Measurements from ENCODE around the gene CCDC88B. TPM values are rescaled to one million over a fixed set of nuclear protein-coding genes. Genes with fewer than 3 reads are reported as not detected.

The CCDC88B gene
- total and polyA plus RNA-seq, 4 donors: 13.6 to 56.8 (median 43.4) TPM

DNA sequence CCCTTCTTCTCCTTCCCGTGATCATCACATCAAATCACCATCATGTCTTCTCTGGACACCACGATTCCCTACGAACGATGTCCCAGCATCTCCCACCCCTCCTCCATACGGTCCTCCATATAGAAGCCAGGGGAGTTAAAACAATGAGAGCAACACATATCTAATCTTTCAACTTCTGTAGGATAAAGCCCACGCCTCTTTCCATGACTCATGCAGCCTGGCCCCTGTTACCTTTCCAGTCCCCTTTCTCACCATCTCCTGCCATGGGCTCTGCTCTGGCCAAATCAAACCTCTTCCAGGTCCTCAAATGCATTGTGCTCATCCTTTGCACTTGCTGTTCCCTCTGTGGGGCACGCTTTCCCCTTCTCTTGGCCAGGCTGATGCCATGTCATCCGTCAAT lies 42.6 kb downstream of the CCDC88B start:
- no peak for TF ChIP-seq CTCF (IDR thresholded peaks at IDR 0.05; ENCODE audit: control extremely low read depth, extremely low read depth)
- DNase-seq (no peak), ATAC-seq (ENCODE audit: insufficient read depth, low FRiP score) (no peak)
- H3K36me3 ChIP-seq (ENCODE audit: control insufficient read depth in 4 of 4, insufficient read depth in 4 of 4, low read length in 4 of 4): no peaks in the 10 kb centered on the region
- no peak overlapping the region for H3K4me3 ChIP-seq
- peaks cover 0 to 10% (median 3%) of the 10 kb centered on the region in 3 donors for H3K27me3 ChIP-seq (ENCODE audit: control insufficient read depth in 3 of 3, insufficient read depth in 3 of 3, low read length in 2 of 3)
- H3K27ac ChIP-seq (ENCODE audit: low read depth in 1 of 2, low read length in 1 of 2): no peak overlapping the region
- no peaks in the 10 kb centered on the region for H3K9me3 ChIP-seq (ENCODE audit: control insufficient read depth in 4 of 4, insufficient read depth in 3 of 4, low read length in 3 of 4)
- WGBS, 2 donors: 79 to 88% methylated on average over 8 of the region's 8 CpGs
- no peaks in the 10 kb centered on the region for H3K4me1 ChIP-seq (ENCODE audit: control insufficient read depth in 5 of 5, insufficient read depth in 5 of 5, low read length in 5 of 5)
- H3K9ac ChIP-seq (ENCODE audit: insufficient read depth in 1 of 2, low read length in 2 of 2): no peak overlapping the region

DNA sequence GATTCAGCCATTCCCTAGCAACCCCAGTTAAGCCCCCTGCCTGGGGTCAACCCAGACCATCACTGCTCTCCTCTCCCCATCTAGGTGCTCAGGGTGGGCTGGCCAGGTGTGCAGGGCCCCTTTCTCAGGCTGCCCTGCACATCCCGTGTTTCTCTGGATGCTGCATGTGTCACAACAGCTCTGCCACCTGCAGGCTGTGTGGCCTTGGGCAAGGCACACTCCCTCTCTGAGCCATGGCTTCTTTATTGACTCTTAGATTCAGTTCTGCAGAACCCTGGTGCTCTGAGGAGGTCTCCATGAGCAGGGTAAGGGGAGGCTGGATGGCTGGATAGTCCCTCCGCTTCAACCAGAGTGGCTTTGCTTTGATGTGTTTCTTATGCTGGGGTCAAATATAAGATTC lies 43.6 kb downstream of the CCDC88B start:
- DNase-seq (no peak), ATAC-seq (ENCODE audit: insufficient read depth, low FRiP score) (no peak)
- Histone ChIP-seq H3K27ac (ENCODE audit: low read depth in 1 of 2, low read length in 1 of 2) (no peak overlapping the region), H3K4me1 (ENCODE audit: control insufficient read depth in 5 of 5, insufficient read depth in 5 of 5, low read length in 5 of 5) (no peaks in the 10 kb centered on the region), H3K4me3 (no peak overlapping the region), H3K36me3 (ENCODE audit: control insufficient read depth in 4 of 4, insufficient read depth in 4 of 4, low read length in 4 of 4) (no peaks in the 10 kb centered on the region), H3K9ac (ENCODE audit: insufficient read depth in 1 of 2, low read length in 2 of 2) (no peak overlapping the region), H3K27me3 (ENCODE audit: control insufficient read depth in 3 of 3, insufficient read depth in 3 of 3, low read length in 2 of 3) (peaks cover 0 to 10% (median 3%) of the 10 kb centered on the region in 3 donors), H3K9me3 (ENCODE audit: control insufficient read depth in 4 of 4, insufficient read depth in 3 of 4, low read length in 3 of 4) (no peaks in the 10 kb centered on the region)
- TF ChIP-seq CTCF (IDR thresholded peaks at IDR 0.05; ENCODE audit: control extremely low read depth, extremely low read depth): no peak
- 47 to 50% methylated on average over 2 of the region's 2 CpGs for WGBS, 2 donors

DNA sequence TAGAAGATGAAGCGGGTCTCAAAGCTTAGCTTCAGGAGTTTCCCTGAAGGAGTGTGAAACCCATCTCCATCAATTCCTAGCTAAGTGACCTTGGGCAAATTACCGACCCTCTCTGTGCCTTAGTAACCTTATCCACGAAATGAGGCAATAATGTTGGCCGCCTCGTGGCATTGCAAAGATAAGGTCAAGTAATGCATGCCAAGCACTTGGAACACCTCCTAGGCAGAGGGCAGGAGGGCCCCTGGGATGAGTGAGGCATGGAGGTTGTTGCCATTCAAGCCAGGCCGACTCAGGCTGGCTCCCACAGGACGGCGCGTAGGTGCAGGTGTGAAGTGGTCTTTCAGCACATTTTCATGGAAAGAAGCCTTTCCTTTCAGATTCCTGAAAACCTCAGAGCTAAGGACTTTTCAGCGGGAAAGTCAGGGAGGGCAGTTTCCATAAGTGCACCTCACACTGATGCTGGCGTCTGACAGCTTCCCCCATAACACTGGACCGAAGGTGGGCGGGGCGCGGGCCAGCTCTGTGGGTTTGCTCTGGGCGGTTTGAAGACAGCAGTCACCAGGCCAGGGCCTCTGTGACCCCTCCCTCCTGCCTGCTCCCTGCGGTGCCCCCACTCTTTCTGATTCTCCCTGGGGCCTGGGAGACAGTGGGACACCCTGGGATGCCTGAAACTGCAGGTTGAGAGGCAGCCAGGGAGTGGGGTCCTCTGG lies 44.2 kb downstream of the CCDC88B start:
- Histone ChIP-seq H3K27ac (ENCODE audit: low read depth in 1 of 2, low read length in 1 of 2) (no peak overlapping the region), H3K9me3 (ENCODE audit: control insufficient read depth in 4 of 4, insufficient read depth in 3 of 4, low read length in 3 of 4) (no peaks in the 10 kb centered on the region), H3K36me3 (ENCODE audit: control insufficient read depth in 4 of 4, insufficient read depth in 4 of 4, low read length in 4 of 4) (no peaks in the 10 kb centered on the region), H3K27me3 (ENCODE audit: control insufficient read depth in 3 of 3, insufficient read depth in 3 of 3, low read length in 2 of 3) (peaks cover 0 to 10% (median 3%) of the 10 kb centered on the region in 3 donors), H3K9ac (ENCODE audit: insufficient read depth in 1 of 2, low read length in 2 of 2) (no peak overlapping the region), H3K4me3 (no peak overlapping the region), H3K4me1 (ENCODE audit: control insufficient read depth in 5 of 5, insufficient read depth in 5 of 5, low read length in 5 of 5) (no peaks in the 10 kb centered on the region)
- TF ChIP-seq CTCF (IDR thresholded peaks at IDR 0.05; ENCODE audit: control extremely low read depth, extremely low read depth): no peak
- 61 to 70% methylated on average over 17 of the region's 17 CpGs for WGBS, 2 donors
- no peak for ATAC-seq (ENCODE audit: insufficient read depth, low FRiP score)
- no peak for DNase-seq

Data from lung (tissue), 12 donors.